Measurements from ENCODE around the gene NUDCD3.

DNA sequence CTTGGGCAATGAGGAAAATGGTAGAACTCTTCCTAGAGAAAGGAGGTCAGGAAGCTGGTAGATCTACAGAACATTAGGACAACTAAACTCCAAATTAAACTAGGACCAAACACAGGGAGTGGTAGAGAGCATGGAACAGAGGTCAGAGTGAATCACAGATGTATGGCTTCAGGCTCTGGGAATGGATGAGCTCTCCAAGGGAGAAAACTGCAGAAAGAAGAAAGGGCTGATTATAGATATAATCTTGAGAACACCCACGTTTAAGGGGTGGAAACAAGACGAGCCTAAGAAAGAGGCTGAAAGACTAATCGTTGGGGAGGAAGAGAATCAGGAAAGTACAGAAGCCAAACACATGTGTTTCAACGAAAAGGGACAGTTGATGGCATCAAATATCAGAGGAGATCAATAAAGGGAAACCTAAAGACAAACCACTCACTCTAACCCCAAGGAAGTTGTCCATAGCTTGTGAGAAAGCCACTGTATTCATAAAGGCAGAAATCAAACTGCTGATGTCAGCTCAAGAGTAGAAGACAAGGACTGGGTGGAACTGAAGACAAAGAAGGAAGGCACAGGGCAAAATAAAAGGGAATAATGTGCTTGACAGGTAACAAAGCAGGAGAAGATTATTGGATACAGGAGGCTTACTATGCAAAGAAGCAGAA is 41.4 kb downstream of the NUDCD3 start:
- TF ChIP-seq POLR2AphosphoS5 (IDR thresholded peaks at IDR 0.05; ENCODE audit: borderline replicate concordance, low read depth, low read length) (no peak), EZH2 (IDR thresholded peaks at IDR 0.05) (no peak), FOXP2 (optimal IDR thresholded peaks at IDR 0.05; ENCODE audit: control extremely low read depth, extremely low read length, insufficient read depth) (no peak)
